ENCODE data around the gene RPN2. TPM values are rescaled to one million over a fixed set of nuclear protein-coding genes. Genes with fewer than 3 reads are reported as not detected.

Gene RPN2
- total and polyA plus RNA-seq, 2 donors (not counting 3 experiments of a cell fraction or from before 2014, with no cell fraction given), result 283 to 530 TPM

- BruUV-seq (replicated peaks), result no TSS peak
- FAIRE-seq, result no peak
- Histone ChIP-seq H3K9me3 (replicated peaks; ENCODE audit: control insufficient read depth, insufficient read depth, low read length) (no peaks in the 10 kb centered on the region), H3K9me1 (replicated peaks; ENCODE audit: control insufficient read depth, extremely low read depth, insufficient read depth, low read length) (no peaks in the 10 kb centered on the region), H4K20me1 (replicated peaks; ENCODE audit: control insufficient read depth, extremely low read depth, insufficient read depth, low read length) (no peaks in the 10 kb centered on the region), H3K27me3 (ENCODE audit: control insufficient read depth in 2 of 2, insufficient read depth in 2 of 2, low read length in 2 of 2) (peaks cover 0 to 5% of the 10 kb centered on the region in 2 experiments), H2AFZ (ENCODE audit: low read depth, low read length) (no peak overlapping the region), H3K4me2 (ENCODE audit: insufficient read depth, low read length) (no peak overlapping the region), H3K4me3 (replicated peaks in 1 of 3; ENCODE audit: insufficient read depth in 1 of 3, low read depth in 1 of 3, low read length in 3 of 3) (no peak overlapping the region), H3K4me1 (ENCODE audit: control insufficient read depth, extremely low read depth, insufficient read depth, low read length) (peaks cover 9% of the 10 kb centered on the region), H3K9ac (replicated peaks; ENCODE audit: extremely low read depth, insufficient read depth, low read length) (no peak overlapping the region), H3K36me3 (ENCODE audit: control insufficient read depth in 2 of 2, extremely low read depth in 1 of 2, insufficient read depth in 2 of 2, low read length in 2 of 2) (no peaks in the 10 kb centered on the region), H3K27ac (ENCODE audit: insufficient read depth, low read depth, low read length) (no peak overlapping the region), H3K79me2 (ENCODE audit: control insufficient read depth, insufficient read depth, low read length) (no peaks in the 10 kb centered on the region)
- TF ChIP-seq JUN (IDR thresholded peaks at IDR 0.05; ENCODE audit: borderline replicate concordance, insufficient read depth, insufficient read length, low read depth) (no peak), EZH2 (IDR thresholded peaks at IDR 0.05; ENCODE audit: borderline replicate concordance, low read depth, low read length, severe bottlenecking) (no peak)
- ChIA-PET CTCF (interaction anchor here (1.0 kb wide), 1 partner anchor 9 kb away, joined by 4 read pairs; no protein-coding TSS in a partner anchor), POLR2A (interaction anchor here (0.5 kb wide), 1 partner anchor 11 kb away, joined by 3 read pairs; no protein-coding TSS in a partner anchor)
- no peak for DNase-seq (ENCODE audit: low read depth, low spot score)
- intact Hi-C loops (cut with micrococcal nuclease), result no loop called here
- dilution Hi-C loops (cut with MboI; ENCODE audit: extremely low pct_ligation_motif_present, low sequenced_read_pairs), result no loop called here
Observed at GRCh38 chr20:37278966-37279590, 99.9 kb downstream of the RPN2 start.

- Histone ChIP-seq H3K27me3 (ENCODE audit: control insufficient read depth in 2 of 2, insufficient read depth in 2 of 2, low read length in 2 of 2) (peaks cover 0 to 5% of the 10 kb centered on the region in 2 experiments), H4K20me1 (replicated peaks; ENCODE audit: control insufficient read depth, extremely low read depth, insufficient read depth, low read length) (no peaks in the 10 kb centered on the region), H2AFZ (ENCODE audit: low read depth, low read length) (no peak overlapping the region), H3K9me1 (replicated peaks; ENCODE audit: control insufficient read depth, extremely low read depth, insufficient read depth, low read length) (no peaks in the 10 kb centered on the region), H3K4me2 (ENCODE audit: insufficient read depth, low read length) (no peak overlapping the region), H3K36me3 (ENCODE audit: control insufficient read depth in 2 of 2, extremely low read depth in 1 of 2, insufficient read depth in 2 of 2, low read length in 2 of 2) (no peaks in the 10 kb centered on the region), H3K27ac (ENCODE audit: insufficient read depth, low read depth, low read length) (no peak overlapping the region), H3K4me1 (ENCODE audit: control insufficient read depth, extremely low read depth, insufficient read depth, low read length) (peaks cover 9% of the 10 kb centered on the region), H3K4me3 (replicated peaks in 1 of 3; ENCODE audit: insufficient read depth in 1 of 3, low read depth in 1 of 3, low read length in 3 of 3) (no peak overlapping the region), H3K79me2 (ENCODE audit: control insufficient read depth, insufficient read depth, low read length) (no peaks in the 10 kb centered on the region), H3K9ac (replicated peaks; ENCODE audit: extremely low read depth, insufficient read depth, low read length) (no peak overlapping the region), H3K9me3 (replicated peaks; ENCODE audit: control insufficient read depth, insufficient read depth, low read length) (no peaks in the 10 kb centered on the region)
- dilution Hi-C loops (cut with MboI; ENCODE audit: extremely low pct_ligation_motif_present, low sequenced_read_pairs) (no loop called here), intact Hi-C loops (cut with micrococcal nuclease) (no loop called here)
- DNase-seq (ENCODE audit: low read depth, low spot score) (no peak), FAIRE-seq (no peak)
- ChIA-PET CTCF (interaction anchor here (0.5 to 1.6 kb wide), 5 partner anchors 9 to 790 kb away, joined by 4 read pairs; no protein-coding TSS in a partner anchor), POLR2A (no interaction called here)
- BruUV-seq (replicated peaks), result no TSS peak
- TF ChIP-seq MYC (IDR thresholded peaks at IDR 0.05; ENCODE audit: low read depth, low read length) (no peak), JUN (IDR thresholded peaks at IDR 0.05; ENCODE audit: borderline replicate concordance, insufficient read depth, insufficient read length, low read depth) (no peak), CTCF (IDR thresholded peaks at IDR 0.05; ENCODE audit: extremely low read depth in 1 of 2, insufficient read depth in 1 of 2, low read depth in 1 of 2, low read length in 2 of 2) (no peak), POLR2A (IDR thresholded peaks at IDR 0.05; ENCODE audit: low read depth, low read length) (no peak)
Observed at GRCh38 chr20:37279820-37280219, 100.7 kb downstream of the RPN2 start.
